GM18858 (cell line): ENCODE data around the gene SLC38A9.
"Not testable (repeated sequence)": the region's sequence is repeated elsewhere in the genome, so short reads cannot be mapped to it uniquely, and the experiment has no call there.

Source experiments
- ATAC-seq: cut with Tn5 transposase; IDR thresholded peaks from one replicate; pipeline ENCODE4 v1.9.1; 2021; ENCODE audit not compliant: unreplicated experiment

The SLC38A9 gene

DNA sequence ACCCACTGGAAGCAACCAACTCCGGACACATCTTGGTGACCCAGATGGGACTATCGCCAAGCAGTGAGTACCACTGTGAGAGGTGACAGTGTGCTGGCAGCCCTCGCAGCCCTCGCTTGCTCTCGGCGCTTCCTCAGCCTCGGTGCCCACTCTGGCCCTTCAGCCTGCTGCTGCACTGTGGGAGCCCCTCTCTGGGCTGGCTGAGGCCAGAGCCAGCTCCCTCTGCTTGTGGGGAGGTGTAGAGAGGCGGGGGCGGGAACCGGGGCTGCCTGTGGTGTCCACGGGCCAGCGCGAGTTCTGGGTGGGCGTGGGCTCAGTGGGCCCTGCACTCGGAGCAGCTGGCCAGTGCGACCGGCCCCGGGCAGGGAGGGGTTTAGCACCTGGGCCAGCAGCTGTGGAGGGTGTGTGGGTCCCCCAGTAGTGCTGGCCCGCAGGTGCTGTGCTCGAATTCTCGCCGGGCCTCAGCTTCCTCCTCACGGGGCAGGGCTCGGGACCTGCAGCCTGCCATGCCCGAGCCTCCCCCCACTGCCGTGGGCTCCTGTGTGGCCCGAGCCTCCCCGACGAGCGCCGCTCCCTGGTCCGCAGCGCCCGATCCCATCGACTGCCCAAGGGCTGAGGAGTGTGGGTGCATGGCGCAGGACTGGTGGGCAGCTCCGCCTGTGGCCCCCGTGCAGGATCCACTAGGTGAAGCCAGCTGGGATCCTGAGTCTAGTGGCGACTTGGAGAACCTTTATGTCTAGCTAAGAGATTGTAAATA is 98.8 kb downstream of the SLC38A9 start:
- ATAC-seq: no peak

DNA sequence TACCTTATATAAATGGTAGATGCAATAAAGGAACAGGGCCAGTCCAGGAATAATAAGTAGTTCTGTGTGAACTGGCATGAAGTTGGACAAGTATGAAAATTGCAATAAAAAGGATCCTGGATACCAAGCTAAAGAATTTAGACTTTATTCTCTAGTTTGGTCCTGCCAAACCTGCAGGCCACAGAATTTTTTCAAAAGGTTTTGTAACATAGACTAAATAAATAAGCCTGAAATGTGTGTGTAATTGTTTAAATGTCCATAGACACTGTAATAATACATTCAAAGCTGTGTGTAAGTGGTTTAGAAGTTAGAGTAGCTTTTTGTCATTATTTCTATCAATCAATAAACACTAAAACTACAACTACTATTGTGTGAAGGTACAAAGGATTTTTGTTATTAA is 101.6 kb downstream of the SLC38A9 start:
- ATAC-seq: no peak

DNA sequence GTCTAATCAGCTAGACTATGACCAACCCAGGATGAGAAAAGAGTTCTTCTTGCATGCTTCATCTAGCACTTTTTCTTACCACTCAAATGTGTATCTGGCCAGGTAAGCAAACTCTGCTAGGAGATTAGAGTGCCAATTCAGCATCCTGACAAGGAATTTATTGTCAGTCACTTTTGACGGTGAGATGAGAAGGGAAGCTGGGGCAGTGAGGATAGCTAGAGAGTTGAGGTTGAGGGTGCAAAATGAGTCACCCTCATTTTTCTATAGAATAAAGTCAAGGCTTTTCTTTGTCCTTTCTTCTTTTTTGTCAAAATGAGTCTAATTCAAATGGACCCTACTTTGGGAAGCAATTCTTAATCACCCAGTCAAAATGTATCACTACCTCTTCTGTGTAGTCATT is 102.7 kb downstream of the SLC38A9 start:
- ATAC-seq: no peak

DNA sequence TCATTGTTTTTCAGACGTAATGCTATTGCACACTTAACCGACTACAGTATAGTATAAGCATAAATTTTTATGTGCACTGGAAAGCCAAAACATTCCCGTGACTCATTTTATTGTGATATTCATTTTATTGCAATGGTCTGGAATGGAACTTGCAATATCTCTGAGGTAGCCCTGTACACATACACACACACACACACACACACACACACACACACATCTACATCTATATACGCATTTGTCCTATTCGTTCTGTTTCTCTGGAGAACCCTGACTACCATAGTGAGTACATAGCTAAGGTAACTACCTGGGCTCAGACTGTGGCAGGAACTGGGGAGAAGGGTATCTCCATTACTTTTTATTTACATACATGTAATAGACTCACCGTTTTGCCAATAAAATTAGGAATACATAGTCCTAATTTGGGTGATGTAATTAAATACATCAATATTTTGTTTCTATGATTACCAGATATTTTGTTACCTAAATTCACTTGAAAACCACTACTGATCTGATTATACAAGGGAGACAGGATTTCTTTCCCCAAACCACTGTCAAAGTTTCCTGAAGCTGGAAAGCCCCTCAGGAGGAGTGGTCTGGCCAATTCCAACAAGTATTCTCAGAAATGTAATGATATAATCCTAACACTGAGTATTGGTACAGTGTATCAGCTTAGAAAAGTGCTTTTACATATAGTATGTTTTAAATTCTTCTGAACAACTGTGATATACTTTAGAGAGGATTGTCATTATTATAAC is 103.4 kb downstream of the SLC38A9 start:
- no peak for ATAC-seq

DNA sequence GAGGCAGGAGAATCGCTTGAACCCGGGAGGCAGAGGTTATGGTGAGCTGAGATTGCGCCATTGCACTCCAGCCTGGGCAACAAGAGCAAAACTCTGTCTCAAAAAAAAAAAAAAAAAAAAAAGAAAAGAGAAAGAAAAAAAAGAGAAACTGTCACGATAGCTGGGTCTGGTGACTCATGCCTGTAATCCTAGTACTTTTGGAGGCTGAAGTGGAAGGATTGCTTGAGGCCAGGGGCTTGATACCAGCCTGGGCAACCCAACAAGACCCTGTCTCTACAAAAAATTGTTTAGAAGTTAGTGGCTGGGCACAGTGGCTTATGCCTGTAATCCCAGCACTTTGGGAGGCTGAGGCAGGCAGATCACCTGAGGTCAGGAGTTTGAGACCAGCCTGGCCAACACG is 104.8 kb downstream of the SLC38A9 start:
- not testable (repeated sequence) for ATAC-seq

DNA sequence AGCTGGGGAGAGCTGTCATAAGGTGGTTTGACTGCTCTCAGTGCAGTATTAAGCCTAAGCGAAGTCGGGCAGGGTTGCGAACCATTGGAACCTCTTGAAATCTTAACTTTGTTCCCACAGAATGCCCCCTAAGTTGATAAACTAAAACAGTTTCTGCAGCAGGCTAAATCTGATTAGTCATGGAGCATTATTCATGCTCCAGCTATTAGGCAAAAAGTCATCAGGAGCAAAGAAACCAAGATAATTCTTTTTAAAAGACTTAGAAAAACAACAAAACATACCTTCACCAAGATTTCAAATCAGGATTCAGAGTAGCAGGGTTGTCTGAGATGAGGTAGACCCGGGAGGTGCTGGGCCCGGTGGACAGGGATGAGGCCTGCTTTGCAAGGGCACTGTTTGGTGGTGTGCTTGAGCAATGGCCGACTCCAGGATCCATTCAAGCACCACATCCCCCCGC is 107.5 kb downstream of the SLC38A9 start:
- no peak for ATAC-seq

DNA sequence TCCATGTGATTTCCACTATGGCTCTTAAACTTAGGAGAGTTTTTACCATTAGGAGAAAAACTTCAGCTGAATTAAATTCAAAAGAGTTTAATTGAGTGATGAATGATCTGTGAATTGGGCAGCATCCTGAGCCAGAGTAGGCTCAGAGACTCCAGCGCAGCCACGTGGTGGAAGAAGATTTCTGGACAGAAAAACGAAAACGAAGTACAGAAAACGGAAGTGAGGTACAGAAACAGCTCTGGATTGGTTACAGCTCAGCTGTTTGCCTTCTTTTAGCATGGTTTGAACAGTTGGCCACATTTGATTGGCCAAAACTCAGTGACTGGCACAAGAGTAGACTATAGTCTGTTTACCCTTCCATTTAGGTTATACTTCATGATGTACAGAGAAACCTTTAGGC is 108.2 kb downstream of the SLC38A9 start:
- no peak for ATAC-seq

DNA sequence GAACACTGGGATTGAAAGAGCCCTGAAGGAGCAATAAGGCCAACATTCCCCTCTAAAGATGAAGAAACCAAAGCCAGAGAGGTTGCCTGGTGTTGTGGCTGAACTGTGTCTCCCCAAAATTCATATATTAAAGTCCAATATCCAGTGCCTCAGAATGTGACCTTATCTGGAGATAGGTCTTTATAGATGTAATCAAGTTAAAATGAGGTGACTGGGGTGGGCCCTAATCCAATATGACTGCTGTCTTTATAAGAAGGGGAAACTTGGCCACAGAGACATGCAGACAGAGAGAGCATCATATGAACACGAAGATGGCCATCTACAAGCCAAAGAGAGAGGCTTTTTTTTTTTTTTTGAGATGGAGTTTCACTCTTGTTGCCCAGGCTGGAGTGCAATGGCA is 110.5 kb downstream of the SLC38A9 start:
- ATAC-seq: no peak

DNA sequence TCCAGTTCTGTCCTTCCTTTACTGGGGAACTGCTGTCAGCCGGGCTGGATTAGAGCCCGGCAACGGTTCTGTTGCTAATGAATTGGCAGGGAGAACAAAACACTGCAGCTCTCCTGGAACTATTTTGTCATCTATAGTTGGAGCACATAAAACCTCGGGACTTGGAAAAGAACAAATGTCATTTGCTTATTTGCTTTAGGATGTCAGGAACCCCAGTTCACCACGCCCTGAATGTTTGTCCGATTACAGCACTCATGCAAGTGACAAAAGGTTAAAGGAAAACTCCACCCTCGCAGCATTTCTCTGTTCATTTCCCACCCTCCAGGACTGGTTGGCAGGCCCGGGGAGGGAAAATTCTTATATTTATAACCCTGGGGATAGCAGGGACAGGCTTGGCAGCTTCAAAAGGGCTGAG is 110.9 kb downstream of the SLC38A9 start:
- ATAC-seq: no peak

DNA sequence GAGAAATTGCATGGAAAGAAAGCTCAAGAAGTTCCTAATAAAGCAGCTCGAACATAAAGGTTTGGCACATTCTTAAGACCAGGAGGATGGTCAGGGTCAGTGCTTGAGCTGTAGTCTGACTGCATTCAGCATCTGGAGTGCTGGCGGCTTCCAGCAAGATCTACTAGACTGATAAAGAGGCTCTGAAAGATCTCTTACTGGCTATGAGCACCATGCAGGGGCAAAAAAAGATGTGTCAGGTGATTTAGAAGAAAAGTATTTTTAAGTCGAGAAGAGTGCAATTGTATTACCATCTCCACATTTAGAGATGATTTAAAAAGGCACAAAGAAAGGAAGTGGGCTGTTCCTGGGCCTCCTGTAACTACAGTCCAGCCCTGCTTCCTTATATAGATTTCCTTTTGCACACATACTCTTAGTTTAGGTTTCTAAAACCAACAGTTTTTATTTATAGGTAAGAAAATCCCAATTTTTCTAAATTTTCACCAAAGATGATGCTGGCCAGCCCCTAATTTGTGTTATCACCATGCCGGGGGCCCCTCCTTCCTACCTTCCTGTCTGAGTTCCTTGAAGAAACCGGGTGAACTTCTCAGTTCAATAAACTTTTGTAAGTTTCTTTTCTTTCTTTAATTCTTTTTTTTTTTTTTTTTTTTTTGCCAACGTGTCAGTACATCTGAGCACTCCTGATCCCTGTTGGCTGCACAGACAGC is 111.5 kb downstream of the SLC38A9 start:
- no peak for ATAC-seq

DNA sequence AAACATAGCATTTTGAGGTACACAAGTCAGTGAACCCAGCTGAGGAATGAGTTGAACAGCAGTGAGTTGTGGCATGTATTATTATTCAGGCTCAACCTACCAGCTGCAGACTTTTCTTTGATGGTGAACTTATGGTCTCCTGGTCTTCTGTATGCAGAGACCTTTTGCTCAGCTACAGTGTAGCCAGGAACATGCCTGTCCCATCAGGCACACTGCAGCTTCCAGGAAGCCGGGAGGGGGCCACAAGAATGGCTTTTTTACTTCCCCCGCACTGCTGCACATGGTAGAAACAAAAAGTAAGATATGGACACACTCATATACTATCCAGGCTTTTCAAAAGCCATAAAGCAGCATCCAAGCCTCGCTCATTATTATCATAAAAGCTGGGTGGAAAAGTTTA is 112.0 kb downstream of the SLC38A9 start:
- ATAC-seq: no peak

DNA sequence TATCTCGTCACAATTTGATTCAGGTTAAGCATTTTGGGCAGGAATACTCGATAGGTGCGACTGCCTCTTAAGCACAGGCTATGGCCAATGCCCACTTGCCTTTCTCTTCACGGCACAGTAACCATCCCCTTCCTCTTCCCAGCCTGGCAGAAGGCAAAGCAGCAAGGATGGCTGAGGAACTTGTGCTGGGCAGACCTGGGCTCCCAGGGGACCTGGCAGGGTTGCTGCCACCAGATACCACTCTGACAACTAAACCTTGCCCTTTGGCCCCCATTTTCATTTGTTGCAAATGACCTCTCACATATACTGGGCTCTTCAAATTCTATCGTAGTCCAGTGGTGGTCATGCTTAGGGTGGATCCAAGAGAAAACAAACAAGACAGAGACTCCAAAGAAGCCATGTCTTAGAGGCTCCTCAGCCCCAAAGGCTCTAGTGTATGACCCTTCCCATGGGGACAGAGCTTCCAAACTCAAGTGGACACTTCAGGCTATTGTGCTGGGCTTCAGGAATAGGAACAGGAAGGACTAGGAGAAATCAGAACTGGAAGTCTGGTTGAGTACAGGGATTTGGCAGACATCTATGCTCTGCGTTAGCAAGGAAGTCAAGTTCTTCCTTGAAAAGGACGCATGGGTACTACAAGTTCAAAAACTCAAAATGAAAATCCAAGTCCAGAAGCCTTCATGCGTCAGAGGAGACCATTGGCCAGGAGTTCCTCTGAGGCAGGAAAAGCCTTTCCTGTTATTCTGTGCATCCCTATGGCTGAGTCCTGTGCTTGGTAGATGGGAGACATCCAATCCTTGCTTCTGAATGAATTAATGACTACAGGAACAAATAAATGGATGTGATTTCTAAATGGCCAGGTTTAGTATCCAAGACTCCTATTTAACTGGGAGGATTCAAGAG is 112.7 kb downstream of the SLC38A9 start:
- ATAC-seq: no peak

DNA sequence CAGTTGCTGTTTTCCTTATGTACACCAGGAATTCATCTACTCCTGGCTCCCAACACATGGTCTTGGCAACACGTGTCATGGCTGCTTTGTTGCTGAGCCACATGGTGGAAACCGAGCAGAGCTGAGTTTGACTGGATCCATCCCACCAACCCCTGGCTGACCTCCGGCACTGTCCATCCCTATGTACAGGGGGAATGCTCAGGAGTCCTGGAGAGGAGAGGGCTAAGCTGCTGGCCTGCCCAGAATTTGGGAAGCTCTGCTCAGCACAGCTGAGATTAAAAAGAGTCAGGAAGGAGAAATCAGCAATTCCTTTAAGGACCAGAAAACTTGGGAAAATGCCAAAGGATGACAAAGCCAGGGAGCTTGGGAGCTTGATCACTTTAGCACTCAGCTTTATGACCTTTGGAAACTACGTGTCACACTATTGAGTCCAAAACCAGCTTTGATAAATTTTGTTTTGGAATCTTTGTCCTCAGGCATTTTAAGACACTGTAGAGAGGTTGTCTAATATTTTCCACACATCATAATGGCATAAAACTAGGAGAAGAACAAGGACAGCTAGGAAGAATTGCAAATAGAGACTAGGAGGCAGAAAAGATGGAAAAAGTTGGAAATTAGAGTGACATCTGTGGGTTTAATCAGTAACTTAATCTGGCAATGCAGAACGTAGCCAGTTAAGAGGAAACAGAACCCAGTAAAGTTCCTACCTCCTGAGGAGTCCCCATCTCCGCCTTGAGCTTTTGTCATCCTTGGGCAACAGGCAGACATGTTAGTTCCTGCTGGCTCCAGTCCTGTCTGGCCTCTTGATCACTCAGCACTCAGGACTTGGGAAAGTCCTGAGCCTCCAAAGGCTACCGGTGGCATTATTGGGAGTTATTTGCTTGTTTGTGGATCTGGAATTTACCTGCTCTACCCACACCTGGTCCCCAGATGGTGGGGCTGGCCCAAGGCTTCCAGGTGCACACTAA is 114.8 kb downstream of the SLC38A9 start:
- ATAC-seq: no peak

DNA sequence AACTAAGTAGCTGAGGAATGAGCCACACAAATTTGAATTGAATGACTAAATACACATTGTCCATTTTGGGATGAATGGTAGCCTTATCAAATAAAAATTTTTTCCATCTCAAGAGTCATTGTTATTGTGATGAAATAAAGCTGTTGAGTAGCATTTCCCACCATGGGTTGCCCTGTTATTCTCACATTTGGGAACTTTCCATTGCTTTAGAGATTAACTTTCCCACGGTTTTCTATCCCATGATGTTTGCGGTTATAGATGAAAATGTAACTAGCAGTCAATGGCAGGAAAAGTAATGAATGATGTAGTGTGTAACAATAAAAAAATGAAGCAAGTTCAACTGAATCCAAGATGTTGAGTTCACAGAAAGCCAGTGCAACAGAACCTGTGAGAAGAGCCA is 117.5 kb downstream of the SLC38A9 start:
- ATAC-seq: no peak

DNA sequence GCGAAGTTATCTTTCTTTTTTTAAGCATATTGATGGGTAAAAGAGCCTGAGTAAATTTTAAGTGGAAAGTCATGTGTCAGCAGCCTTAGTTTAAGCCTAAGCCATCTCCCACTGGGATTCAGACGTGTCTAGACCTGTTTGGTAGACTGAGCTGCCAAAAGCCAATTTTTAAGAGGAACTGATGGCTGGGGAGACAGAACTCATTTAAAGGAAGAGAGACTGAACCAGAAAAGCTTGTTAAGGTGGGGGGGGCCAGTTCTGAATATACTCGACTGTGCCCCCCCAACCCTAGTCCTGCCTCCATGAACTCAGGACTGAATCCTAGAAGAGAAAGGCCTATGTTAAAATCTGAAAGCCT is 119.0 kb downstream of the SLC38A9 start:
- no peak for ATAC-seq

DNA sequence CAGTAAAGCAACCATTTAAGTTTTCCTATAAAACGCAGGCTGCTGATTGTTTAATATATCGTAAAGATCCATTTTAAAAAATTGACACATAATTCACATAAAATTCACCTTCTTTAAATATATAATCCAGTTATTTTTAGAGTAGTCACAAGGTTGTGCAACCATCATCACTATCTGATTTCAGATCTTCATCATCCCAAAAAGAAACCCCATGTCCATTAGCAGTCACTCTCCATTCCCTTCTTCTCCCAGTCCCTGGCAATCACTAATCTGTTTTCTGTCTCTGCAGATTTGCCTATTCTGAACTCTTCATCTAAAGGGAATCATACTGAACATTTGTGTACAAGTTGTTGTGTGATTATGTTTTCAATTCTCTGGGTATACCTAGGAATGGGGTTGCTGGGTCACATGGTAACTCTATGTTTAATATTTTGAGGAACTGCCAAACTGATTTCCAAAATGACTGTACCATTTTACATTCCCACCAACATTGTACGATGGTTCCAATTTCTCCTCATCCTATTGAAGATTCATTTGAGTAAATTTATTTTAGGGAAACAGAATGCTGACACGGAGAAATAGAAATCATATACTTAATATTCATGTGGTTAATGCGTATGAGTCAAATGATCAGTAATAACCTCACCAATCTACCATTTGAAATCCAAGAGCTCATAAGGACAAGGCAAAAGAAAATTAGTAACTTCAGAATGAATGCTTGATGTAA is 119.6 kb downstream of the SLC38A9 start:
- no peak for ATAC-seq

DNA sequence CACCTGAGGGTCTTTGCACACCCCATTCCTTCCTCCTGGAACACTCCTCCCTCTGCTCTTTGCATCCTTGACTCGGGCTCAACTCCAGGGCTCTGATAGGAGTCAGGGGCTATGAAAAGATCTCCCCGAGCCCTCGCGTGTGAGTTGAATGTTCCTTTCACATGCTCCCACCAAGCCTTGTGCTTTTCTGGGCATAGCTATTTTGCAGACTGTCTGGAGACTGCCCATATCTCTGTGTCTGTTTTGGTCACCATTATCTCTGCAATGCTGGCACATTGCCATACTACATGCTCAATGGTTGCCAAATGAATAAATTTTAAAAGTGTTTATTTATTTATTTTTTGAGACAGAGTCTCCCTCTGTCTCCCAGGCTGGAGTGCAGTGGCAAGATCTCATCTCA is 120.4 kb downstream of the SLC38A9 start:
- ATAC-seq: no peak

DNA sequence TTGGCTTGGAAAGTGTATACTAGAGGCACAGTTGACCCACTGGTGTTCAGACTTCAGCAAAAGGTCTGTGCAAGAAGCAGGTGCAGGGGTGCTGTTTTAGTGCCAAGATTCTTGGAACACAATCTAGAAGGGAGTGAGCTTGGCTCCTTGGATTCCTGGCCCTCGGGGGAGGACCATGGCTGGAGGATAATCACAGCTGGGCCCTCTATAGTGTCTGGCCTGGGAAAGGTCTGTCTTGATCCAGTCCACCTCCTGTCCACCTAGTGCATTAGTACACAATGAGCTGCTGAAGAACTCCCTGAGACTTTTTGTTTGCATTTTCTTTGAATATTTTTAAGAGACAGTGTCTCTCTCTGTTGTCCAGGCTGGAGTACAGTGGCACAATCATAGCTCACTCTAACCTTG is 126.9 kb downstream of the SLC38A9 start:
- ATAC-seq: no peak
